ENCODE measurements around the gene NOL7. TPM values are rescaled to one million over a fixed set of nuclear protein-coding genes. Genes with fewer than 3 reads are reported as not detected.

NOL7 gene
- 54.7 and 63.6 TPM in 2 replicates for total RNA-seq
- long read RNA-seq, transcript NOL7-202 (8 exons, 1,184 nt), result major isoform, 7 of 12 reads
- long read RNA-seq, partial matches to known transcripts, result 2 of 12 reads
- long read RNA-seq, other reads (novel, unspliced or antisense), result 2 of 12 reads

DNA sequence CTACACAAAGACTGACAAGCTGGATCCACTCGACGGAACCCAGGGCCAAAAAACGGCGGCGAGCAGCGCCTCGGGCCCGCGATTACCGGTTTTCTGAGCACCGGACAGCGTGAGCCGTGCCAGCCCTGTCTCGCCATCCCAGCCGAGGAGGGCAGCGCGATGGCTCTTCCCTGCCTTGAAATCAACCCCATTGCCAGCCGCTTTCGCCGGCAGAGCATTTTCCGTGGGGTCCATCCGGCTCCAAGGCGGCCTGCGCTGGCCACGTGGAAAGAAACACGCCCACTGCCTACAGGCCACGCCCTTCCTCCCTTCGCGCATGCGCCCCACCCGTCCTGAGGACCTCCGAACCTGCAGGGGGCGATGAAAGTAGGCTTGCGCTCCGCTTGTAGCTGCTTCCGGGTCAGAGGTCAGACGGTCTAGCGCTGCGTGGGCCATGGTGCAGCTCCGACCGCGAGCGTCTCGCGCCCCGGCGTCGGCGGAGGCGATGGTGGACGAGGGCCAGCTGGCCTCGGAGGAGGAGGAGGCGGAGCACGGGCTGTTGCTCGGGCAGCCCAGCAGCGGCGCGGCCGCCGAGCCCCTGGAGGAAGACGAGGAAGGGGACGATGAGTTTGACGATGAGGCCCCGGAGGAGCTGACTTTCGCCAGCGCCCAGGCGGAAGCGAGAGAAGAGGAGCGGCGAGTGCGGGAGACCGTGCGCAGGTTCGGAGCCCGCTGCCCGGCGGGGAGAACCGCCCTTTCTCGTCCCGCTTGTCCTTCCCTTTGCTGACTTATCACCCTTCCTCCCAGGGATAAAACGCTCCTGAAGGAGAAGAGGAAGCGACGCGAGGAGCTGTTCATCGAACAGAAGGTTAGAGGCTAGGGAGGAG lies at the start of gene NOL7:
NOL7 (plus strand) TSS at position 410 of the 866 bp plus-strand sequence; CDS start at position 434, 24 bp downstream.
- Mint-ChIP-seq H3K9me3 (no peaks in the 10 kb centered on the region), H3K4me1 (peaks cover 40% of the 10 kb centered on the region), H3K4me3 (peak within 1 kb of the TSS; percentile 99), H3K27ac (ENCODE audit: unreplicated experiment) (peak within 1 kb of the TSS; percentile 96), H3K36me3 (ENCODE audit: low read depth) (peaks cover 9% of the 10 kb centered on the region), H3K27me3 (ENCODE audit: low read depth) (no peaks in the 10 kb centered on the region)
- TF ChIP-seq, protein P1, sequence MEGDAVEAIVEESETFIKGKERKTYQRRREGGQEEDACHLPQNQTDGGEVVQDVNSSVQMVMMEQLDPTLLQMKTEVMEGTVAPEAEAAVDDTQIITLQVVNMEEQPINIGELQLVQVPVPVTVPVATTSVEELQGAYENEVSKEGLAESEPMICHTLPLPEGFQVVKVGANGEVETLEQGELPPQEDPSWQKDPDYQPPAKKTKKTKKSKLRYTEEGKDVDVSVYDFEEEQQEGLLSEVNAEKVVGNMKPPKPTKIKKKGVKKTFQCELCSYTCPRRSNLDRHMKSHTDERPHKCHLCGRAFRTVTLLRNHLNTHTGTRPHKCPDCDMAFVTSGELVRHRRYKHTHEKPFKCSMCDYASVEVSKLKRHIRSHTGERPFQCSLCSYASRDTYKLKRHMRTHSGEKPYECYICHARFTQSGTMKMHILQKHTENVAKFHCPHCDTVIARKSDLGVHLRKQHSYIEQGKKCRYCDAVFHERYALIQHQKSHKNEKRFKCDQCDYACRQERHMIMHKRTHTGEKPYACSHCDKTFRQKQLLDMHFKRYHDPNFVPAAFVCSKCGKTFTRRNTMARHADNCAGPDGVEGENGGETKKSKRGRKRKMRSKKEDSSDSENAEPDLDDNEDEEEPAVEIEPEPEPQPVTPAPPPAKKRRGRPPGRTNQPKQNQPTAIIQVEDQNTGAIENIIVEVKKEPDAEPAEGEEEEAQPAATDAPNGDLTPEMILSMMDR (conservative IDR thresholded peaks at IDR 0.05), result peak; percentile 91
- peak; percentile 100 for DNase-seq (ENCODE audit: low read depth, low spot score)

DNA sequence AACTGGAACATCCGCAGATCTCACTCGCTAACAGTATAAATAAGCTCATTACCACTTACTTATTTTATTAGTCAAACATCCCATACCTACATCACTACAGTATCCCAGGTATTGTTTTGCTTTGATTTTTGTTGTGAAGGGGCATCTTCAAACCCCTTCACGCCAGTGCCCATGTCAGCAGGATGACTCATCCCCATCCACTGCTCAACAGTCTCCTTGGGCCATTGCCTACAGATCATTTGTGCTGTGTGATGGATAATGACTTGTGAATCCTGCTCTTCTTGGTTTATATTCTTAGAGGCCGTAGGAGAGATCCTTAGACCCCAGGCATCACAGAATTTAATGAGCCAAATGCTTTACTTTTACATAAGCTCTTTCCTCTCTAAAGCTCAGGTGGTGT lies 49.2 kb upstream of the NOL7 start:
- no peaks in the 10 kb centered on the region for H3K9me3 Mint-ChIP-seq
- H3K4me1 Mint-ChIP-seq, result peaks cover 12% of the 10 kb centered on the region
- no peaks in the 10 kb centered on the region for H3K27me3 Mint-ChIP-seq (ENCODE audit: low read depth)
- TF ChIP-seq, protein P1 (conservative IDR thresholded peaks at IDR 0.05), result no peak
- no peak for DNase-seq (ENCODE audit: low read depth, low spot score)
- H3K36me3 Mint-ChIP-seq (ENCODE audit: low read depth), result no peaks in the 10 kb centered on the region
- no peak overlapping the region for H3K27ac Mint-ChIP-seq (ENCODE audit: unreplicated experiment)
- no peak overlapping the region for H3K4me3 Mint-ChIP-seq

DNA sequence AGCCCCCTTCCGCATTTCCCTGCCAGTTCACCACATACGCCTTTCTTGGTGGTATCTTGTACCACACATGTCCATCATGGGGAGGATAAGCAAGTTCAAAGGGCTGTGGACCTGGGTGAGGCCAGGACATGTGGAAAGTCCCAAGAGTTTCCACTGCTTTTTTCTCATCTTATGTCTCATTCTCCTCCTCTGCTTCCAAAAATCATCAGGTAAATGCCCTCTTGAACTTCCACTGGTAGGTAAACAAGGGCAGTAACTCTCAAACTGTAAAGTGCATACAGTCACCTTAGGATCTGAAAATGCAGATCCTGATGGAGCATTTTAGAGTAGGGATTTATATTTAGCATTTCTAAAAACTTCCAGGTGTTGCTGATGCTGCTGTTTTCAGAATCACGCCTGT lies 48.6 kb upstream of the NOL7 start:
- DNase-seq (ENCODE audit: low read depth, low spot score), result no peak
- Mint-ChIP-seq H3K9me3 (no peaks in the 10 kb centered on the region), H3K27ac (ENCODE audit: unreplicated experiment) (no peak overlapping the region), H3K4me1 (peaks cover 8% of the 10 kb centered on the region), H3K36me3 (ENCODE audit: low read depth) (no peaks in the 10 kb centered on the region), H3K4me3 (no peak overlapping the region), H3K27me3 (ENCODE audit: low read depth) (no peaks in the 10 kb centered on the region)
- TF ChIP-seq, protein P1 (conservative IDR thresholded peaks at IDR 0.05), result no peak

DNA sequence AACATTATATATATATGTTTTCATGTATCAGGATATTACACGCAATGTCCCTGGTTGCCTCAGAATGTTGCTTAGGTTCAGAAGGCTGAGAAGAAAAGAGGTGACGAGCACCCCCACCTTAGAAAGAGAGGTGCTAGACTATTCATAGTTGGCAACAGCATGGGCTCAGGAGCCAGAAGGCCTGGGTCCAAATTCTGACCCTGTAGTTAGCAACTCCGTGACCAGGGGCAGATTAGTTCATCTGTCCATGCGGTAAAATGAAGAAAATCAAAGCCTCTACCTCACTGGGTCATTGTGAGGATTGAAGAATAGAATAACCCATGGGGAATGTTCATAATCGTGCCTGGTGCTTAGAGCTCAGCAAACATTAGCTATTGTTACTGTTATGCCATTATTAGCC lies 46.2 kb upstream of the NOL7 start:
- no peak overlapping the region for H3K27ac Mint-ChIP-seq (ENCODE audit: unreplicated experiment)
- H3K27me3 Mint-ChIP-seq (ENCODE audit: low read depth), result no peaks in the 10 kb centered on the region
- H3K36me3 Mint-ChIP-seq (ENCODE audit: low read depth), result no peaks in the 10 kb centered on the region
- no peak overlapping the region for H3K4me3 Mint-ChIP-seq
- no peak for DNase-seq (ENCODE audit: low read depth, low spot score)
- no peaks in the 10 kb centered on the region for H3K9me3 Mint-ChIP-seq
- peaks cover 8% of the 10 kb centered on the region for H3K4me1 Mint-ChIP-seq
- TF ChIP-seq, protein P1 (conservative IDR thresholded peaks at IDR 0.05), result no peak

DNA sequence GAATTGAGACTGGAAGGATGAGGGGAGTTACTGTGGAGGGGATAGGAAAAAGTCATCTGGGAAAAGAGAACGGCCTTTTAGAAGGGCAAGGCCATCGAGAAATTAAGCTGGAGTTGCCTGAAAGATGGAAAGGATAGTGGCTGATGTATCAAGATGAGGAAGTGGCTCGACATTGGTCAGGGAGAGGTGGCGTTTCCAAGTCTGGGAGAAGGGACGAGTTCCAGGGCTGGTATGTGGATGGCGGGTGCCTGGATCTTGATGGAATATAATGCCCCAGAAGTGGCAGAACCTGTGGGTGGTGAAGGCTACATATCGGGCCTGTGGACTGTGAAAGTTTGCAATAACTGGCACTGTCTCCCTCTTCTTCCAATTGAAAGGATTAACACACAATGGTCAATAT lies 42.9 kb upstream of the NOL7 start:
- H3K27ac Mint-ChIP-seq (ENCODE audit: unreplicated experiment), result no peak overlapping the region
- H3K4me3 Mint-ChIP-seq, result peak overlapping the region; percentile 74
- TF ChIP-seq, protein P1 (conservative IDR thresholded peaks at IDR 0.05), result no peak
- DNase-seq (ENCODE audit: low read depth, low spot score), result no peak
- H3K27me3 Mint-ChIP-seq (ENCODE audit: low read depth), result no peaks in the 10 kb centered on the region
- H3K9me3 Mint-ChIP-seq, result peaks cover 2% of the 10 kb centered on the region
- peaks cover 27% of the 10 kb centered on the region for H3K4me1 Mint-ChIP-seq
- H3K36me3 Mint-ChIP-seq (ENCODE audit: low read depth), result no peaks in the 10 kb centered on the region

Measured in neural crest cell (in vitro differentiated cells).